A673 (cell line): ENCODE measurements around the gene ZNF385B.

Experiments
- CTCF ChIP-seq: fragments of 300-800, 200-600 bp; sonication (generic); conservative IDR thresholded peaks from 2 replicates; pipeline ENCODE4 v1.5.1; 2017; ENCODE audit warnings: low read depth, mild to moderate bottlenecking, antibody characterized with exemption, low read length, moderate library complexity, mixed read lengths
- EZH2 ChIP-seq: fragments of 200-600 bp; sonication (generic); IDR thresholded peaks from 2 replicates; pipeline ENCODE4 v1.6.1; 2017; ENCODE audit warnings: borderline replicate concordance, low read depth, mild to moderate bottlenecking, mixed read lengths, antibody characterized with exemption, low read length; ENCODE audit not compliant: poor library complexity, severe bottlenecking

- TF ChIP-seq CTCF (no peak), EZH2 (no peak)
These were observed 148.6 kb downstream of the ZNF385B start for GRCh38 chr2:179712825-179713224.
